A673 (cell line): ENCODE measurements around the gene TMEM156. TPM values are rescaled to one million over a fixed set of nuclear protein-coding genes. Genes with fewer than 3 reads are reported as not detected.
A peak's percentile ranks its signal among the peaks of the same experiment; 100 is the strongest.

Experiments
- BruUV-seq: library from RNA; stranded (reverse); fragments of 400-500 nt; replicated peaks from 2 replicates; lab custom pipeline; 2021; lab: Mats Ljungman, UMichigan
- CTCF ChIA-PET: fragments of 300-600 bp; sonication (Branson Sonifier 250); formaldehyde crosslinking; loops from one replicate; lab custom pipeline; 2022; ENCODE audit warnings: antibody characterized with exemption; lab: Charles Lee
- POLR2A ChIA-PET: fragments of 300-600 bp; sonication (Branson Sonifier 250); formaldehyde crosslinking; loops from one replicate; lab custom pipeline; 2022; ENCODE audit warnings: antibody characterized with exemption; ENCODE audit not compliant: low non-redundant PET; lab: Charles Lee
- DNase-seq: peaks from one replicate; pipeline ENCODE4 v3.0.0-alpha.2; 2015; ENCODE audit warnings: low spot score
- H3K27ac ChIP-seq: fragments of 200-600 bp; sonication (generic); 2 replicates; pipeline ENCODE4 v1.5.1; 2016; ENCODE audit warnings: mixed run types, low read depth, mild to moderate bottlenecking, mixed read lengths, antibody characterized with exemption, low read length; ENCODE audit not compliant: poor library complexity, severe bottlenecking
- H3K27me3 ChIP-seq: fragments of 200-600 bp; sonication (generic); replicated peaks from 2 replicates; pipeline ENCODE4 v1.6.1; 2017; ENCODE audit warnings: mixed run types, low read depth, mild to moderate bottlenecking, mixed read lengths, antibody characterized with exemption, low read length; ENCODE audit not compliant: insufficient read depth, poor library complexity
- H3K36me3 ChIP-seq: fragments of 200-600 bp; sonication (generic); 2 replicates; pipeline ENCODE4 v1.6.1; 2016; ENCODE audit warnings: mixed run types, mild to moderate bottlenecking, mixed read lengths, antibody characterized with exemption, low read length; ENCODE audit not compliant: insufficient read depth, poor library complexity, severe bottlenecking
- H3K4me1 ChIP-seq: fragments of 200-600 bp; sonication (generic); 2 replicates; pipeline ENCODE4 v1.6.1; 2017; ENCODE audit warnings: mixed run types, mild to moderate bottlenecking, mixed read lengths, antibody characterized with exemption, low read length; ENCODE audit not compliant: insufficient read depth, poor library complexity, severe bottlenecking
- H3K4me3 ChIP-seq: fragments of 200-600 bp; sonication (generic); 2 replicates; pipeline ENCODE4 v1.5.1; 2016; ENCODE audit warnings: low read depth, mixed run types, mild to moderate bottlenecking, mixed read lengths, low read length; ENCODE audit not compliant: poor library complexity, severe bottlenecking
- H3K9me3 ChIP-seq: fragments of 200-600 bp; sonication (generic); 2 replicates; pipeline ENCODE4 v1.6.1; 2016; ENCODE audit warnings: mixed run types, low read depth, mild to moderate bottlenecking, mixed read lengths, antibody characterized with exemption, low read length; ENCODE audit not compliant: poor library complexity, severe bottlenecking
- EZH2 ChIP-seq: fragments of 200-600 bp; sonication (generic); IDR thresholded peaks from 2 replicates; pipeline ENCODE4 v1.6.1; 2017; ENCODE audit warnings: borderline replicate concordance, low read depth, mild to moderate bottlenecking, mixed read lengths, antibody characterized with exemption, low read length; ENCODE audit not compliant: poor library complexity, severe bottlenecking
- intact Hi-C: fragments of 100-400 bp; cut with micrococcal nuclease; formaldehyde crosslinking; loops from one replicate; pipeline ENCODE4 v1.10.0; 2022; ENCODE audit not compliant: unreplicated experiment
- total RNA-seq: library from RNA; stranded (reverse); gene quantifications from 2 replicates; pipeline ENCODE4 v1.2.3, GENCODE V29; 2021
- TF ChIP-seq, protein P1 (sequence below): fragments of 300-800, 200-600 bp; sonication (generic); conservative IDR thresholded peaks from 2 replicates; pipeline ENCODE4 v1.5.1; 2017; ENCODE audit warnings: low read depth, mild to moderate bottlenecking, antibody characterized with exemption, low read length, moderate library complexity, mixed read lengths

Gene TMEM156
- total RNA-seq, 1 experiment from 2014 or later = not detected

DNA sequence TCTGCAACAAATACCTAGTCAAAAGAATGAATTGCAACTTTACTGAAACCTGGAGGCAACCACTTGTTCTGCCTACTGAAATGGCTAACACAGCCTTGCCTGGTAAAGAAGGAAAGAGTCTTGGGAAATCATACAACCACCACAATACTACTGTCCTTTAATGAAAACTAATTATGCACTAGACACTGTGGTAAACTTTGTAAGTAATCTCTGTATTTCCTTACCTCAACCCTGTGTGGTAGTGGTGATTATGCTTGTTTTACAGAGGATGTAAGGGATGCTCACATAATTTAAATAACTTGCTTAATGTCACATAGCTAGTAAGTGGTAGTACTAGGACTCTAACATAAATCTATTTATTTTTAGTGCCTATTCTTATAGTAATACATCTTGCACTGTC is 44.7 kb downstream of the TMEM156 start:
- no peak for DNase-seq
- no peak overlapping the region for H3K27ac ChIP-seq
- ChIA-PET CTCF (no interaction called here), POLR2A (no interaction called here)
- no peaks in the 10 kb centered on the region for H3K27me3 ChIP-seq
- intact Hi-C loops = no loop called here
- no peaks in the 10 kb centered on the region for H3K36me3 ChIP-seq
- no TSS peak for BruUV-seq
- H3K4me1 ChIP-seq = peaks cover 21% of the 10 kb centered on the region
- TF ChIP-seq, protein P1, sequence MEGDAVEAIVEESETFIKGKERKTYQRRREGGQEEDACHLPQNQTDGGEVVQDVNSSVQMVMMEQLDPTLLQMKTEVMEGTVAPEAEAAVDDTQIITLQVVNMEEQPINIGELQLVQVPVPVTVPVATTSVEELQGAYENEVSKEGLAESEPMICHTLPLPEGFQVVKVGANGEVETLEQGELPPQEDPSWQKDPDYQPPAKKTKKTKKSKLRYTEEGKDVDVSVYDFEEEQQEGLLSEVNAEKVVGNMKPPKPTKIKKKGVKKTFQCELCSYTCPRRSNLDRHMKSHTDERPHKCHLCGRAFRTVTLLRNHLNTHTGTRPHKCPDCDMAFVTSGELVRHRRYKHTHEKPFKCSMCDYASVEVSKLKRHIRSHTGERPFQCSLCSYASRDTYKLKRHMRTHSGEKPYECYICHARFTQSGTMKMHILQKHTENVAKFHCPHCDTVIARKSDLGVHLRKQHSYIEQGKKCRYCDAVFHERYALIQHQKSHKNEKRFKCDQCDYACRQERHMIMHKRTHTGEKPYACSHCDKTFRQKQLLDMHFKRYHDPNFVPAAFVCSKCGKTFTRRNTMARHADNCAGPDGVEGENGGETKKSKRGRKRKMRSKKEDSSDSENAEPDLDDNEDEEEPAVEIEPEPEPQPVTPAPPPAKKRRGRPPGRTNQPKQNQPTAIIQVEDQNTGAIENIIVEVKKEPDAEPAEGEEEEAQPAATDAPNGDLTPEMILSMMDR = no peak
- TF ChIP-seq EZH2 = no peak
- no peaks in the 10 kb centered on the region for H3K9me3 ChIP-seq
- no peak overlapping the region for H3K4me3 ChIP-seq

DNA sequence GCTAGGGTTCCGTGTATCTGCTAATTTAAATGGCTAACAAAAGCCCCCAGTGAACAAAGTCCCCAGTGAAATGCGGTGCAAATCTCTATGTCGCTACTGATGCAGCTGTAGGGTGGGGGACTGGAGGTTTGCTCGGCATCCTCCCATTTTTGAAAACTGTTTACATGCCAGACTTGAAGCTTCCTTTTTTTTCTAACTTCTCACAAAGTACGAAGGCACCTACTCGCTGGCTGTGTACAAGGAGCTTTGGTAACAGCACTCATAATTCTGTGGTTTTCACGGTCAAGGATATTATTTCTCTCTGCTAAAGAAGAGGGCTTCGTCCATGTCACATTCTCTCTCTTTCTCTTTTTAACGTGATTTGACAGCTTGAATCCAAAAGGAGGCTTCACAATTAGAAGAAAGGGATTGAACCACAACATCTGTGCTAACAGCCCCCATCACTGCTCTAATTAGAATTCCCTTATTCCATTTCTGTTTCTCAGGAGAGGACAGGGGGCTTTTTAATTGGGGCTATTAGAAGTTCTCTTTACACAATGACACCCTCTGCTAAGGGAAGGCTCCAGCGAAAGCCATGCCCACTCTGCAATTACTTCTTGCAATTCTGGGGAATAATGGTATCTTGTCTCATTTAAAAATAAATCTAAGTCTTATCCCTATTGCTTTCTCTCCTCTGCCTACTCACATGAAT is 46.7 kb downstream of the TMEM156 start:
- TF ChIP-seq, protein P1 = no peak
- no peak for TF ChIP-seq EZH2
- peaks cover 21% of the 10 kb centered on the region for H3K4me1 ChIP-seq
- no peak overlapping the region for H3K27ac ChIP-seq
- intact Hi-C loops = no loop called here
- DNase-seq = no peak
- H3K9me3 ChIP-seq = no peaks in the 10 kb centered on the region
- no peaks in the 10 kb centered on the region for H3K36me3 ChIP-seq
- no TSS peak for BruUV-seq
- no peaks in the 10 kb centered on the region for H3K27me3 ChIP-seq
- H3K4me3 ChIP-seq = no peak overlapping the region
- ChIA-PET POLR2A (no interaction called here), CTCF (no interaction called here)

- TF ChIP-seq, protein P1 = no peak
- TF ChIP-seq EZH2 = no peak
- H3K4me1 ChIP-seq = peaks cover 21% of the 10 kb centered on the region
- no peak overlapping the region for H3K4me3 ChIP-seq
- ChIA-PET POLR2A (no interaction called here), CTCF (no interaction called here)
- H3K27ac ChIP-seq = peak overlapping the region; percentile 2
- no peaks in the 10 kb centered on the region for H3K36me3 ChIP-seq
- intact Hi-C loops = no loop called here
- H3K9me3 ChIP-seq = no peaks in the 10 kb centered on the region
- no peaks in the 10 kb centered on the region for H3K27me3 ChIP-seq
- no TSS peak for BruUV-seq
- DNase-seq = peak; percentile 53
These were observed 48.2 kb downstream of the TMEM156 start for GRCh38 chr4:38983787-38984598.
